ENCODE results near the gene DAZAP1. TPM values are rescaled to one million over a fixed set of nuclear protein-coding genes. Genes with fewer than 3 reads are reported as not detected.
A peak's percentile ranks its signal among the peaks of the same experiment; 100 is the strongest.

The DAZAP1 gene
- total and polyA plus RNA-seq, 4 donors: 5.4 to 45.0 (median 29.7) TPM

- Histone ChIP-seq H3K9ac (ENCODE audit: low read depth in 1 of 2, low read length in 2 of 2) (no peak overlapping the region), H3K9me3 (ENCODE audit: control insufficient read depth in 4 of 4, low read length in 3 of 4) (no peaks in the 10 kb centered on the region), H3K4me1 (ENCODE audit: control insufficient read depth in 4 of 4, insufficient read depth in 4 of 4, low read length in 3 of 4) (peaks cover 25 to 44% (median 37%) of the 10 kb centered on the region in 4 donors), H3K27ac (ENCODE audit: low read depth in 1 of 2, low read length in 2 of 2) (peak overlapping the region in 1 of 2 donors; percentile 77), H3K36me3 (ENCODE audit: control insufficient read depth in 4 of 4, insufficient read depth in 3 of 4, low read depth in 1 of 4, low read length in 3 of 4) (peaks cover 3 to 28% (median 27%) of the 10 kb centered on the region in 4 donors), H3K27me3 (ENCODE audit: control insufficient read depth in 4 of 4, insufficient read depth in 4 of 4, low read length in 3 of 4) (no peaks in the 10 kb centered on the region), H3K4me3 (ENCODE audit: low read depth in 1 of 3, low read length in 3 of 3) (no peak overlapping the region)
- no peak for TF ChIP-seq ATF3 (IDR thresholded peaks at IDR 0.05)
- TF ChIP-seq ZBTB33 (IDR thresholded peaks at IDR 0.05): no peak
- TF ChIP-seq REST (IDR thresholded peaks at IDR 0.05): no peak
- no peak for TF ChIP-seq EGR1 (IDR thresholded peaks at IDR 0.05; ENCODE audit: low read depth in 2 of 2)
- TF ChIP-seq GABPA (IDR thresholded peaks at IDR 0.05 in 1 of 2, conservative IDR thresholded peaks at IDR 0.05 in 1 of 2): no peak
- no peak for TF ChIP-seq RXRA (IDR thresholded peaks at IDR 0.05)
- TF ChIP-seq FOXA1 (IDR thresholded peaks at IDR 0.05): no peak
- no peak for TF ChIP-seq HNF4G (IDR thresholded peaks at IDR 0.05)
- TF ChIP-seq FOXA2 (IDR thresholded peaks at IDR 0.05): no peak
- no peak for TF ChIP-seq HNF4A (conservative IDR thresholded peaks at IDR 0.05)
- TF ChIP-seq YY1 (IDR thresholded peaks at IDR 0.05): no peak
- 93% methylated on average over 17 of the region's 17 CpGs for WGBS
- DNase-seq (ENCODE audit: low spot score): no peak
Measured at GRCh38 chr19:1393841-1394240, 13.5 kb upstream of the DAZAP1 start.

GRCh38 chr19:1394252-1395193 lies 12.9 kb upstream of the DAZAP1 start:
- peaks cover 27 to 51% (median 43%) of the 10 kb centered on the region in 4 donors for H3K4me1 ChIP-seq (ENCODE audit: control insufficient read depth in 4 of 4, insufficient read depth in 4 of 4, low read length in 3 of 4)
- 43% methylated on average over 43 of the region's 43 CpGs for WGBS
- H3K27ac ChIP-seq (ENCODE audit: low read depth in 1 of 2, low read length in 2 of 2): peak overlapping the region; percentile 77 to 78
- H3K9ac ChIP-seq (ENCODE audit: low read depth in 1 of 2, low read length in 2 of 2): no peak overlapping the region
- DNase-seq (ENCODE audit: low spot score): peak; percentile 50
- peaks cover 0 to 28% (median 22%) of the 10 kb centered on the region in 4 donors for H3K36me3 ChIP-seq (ENCODE audit: control insufficient read depth in 4 of 4, insufficient read depth in 3 of 4, low read depth in 1 of 4, low read length in 3 of 4)
- H3K9me3 ChIP-seq (ENCODE audit: control insufficient read depth in 4 of 4, low read length in 3 of 4): no peaks in the 10 kb centered on the region
- H3K4me3 ChIP-seq (ENCODE audit: low read depth in 1 of 3, low read length in 3 of 3): no peak overlapping the region
- peak; percentile 24 to 58 for TF ChIP-seq RXRA (IDR thresholded peaks at IDR 0.05)
- TF ChIP-seq HNF4A (conservative IDR thresholded peaks at IDR 0.05): peak; percentile 22 to 74
- TF ChIP-seq MAX (IDR thresholded peaks at IDR 0.05): no peak
- H3K27me3 ChIP-seq (ENCODE audit: control insufficient read depth in 4 of 4, insufficient read depth in 4 of 4, low read length in 3 of 4): no peaks in the 10 kb centered on the region
